GM21447 (cell line): ENCODE measurements around the gene SDK1.
"Not testable (repeated sequence)": the region's sequence is repeated elsewhere in the genome, so short reads cannot be mapped to it uniquely, and the experiment has no call there.

Experiments
- ATAC-seq: cut with Tn5 transposase; IDR thresholded peaks from one replicate; pipeline ENCODE4 v1.9.1; 2021; ENCODE audit not compliant: unreplicated experiment

SDK1 gene

DNA sequence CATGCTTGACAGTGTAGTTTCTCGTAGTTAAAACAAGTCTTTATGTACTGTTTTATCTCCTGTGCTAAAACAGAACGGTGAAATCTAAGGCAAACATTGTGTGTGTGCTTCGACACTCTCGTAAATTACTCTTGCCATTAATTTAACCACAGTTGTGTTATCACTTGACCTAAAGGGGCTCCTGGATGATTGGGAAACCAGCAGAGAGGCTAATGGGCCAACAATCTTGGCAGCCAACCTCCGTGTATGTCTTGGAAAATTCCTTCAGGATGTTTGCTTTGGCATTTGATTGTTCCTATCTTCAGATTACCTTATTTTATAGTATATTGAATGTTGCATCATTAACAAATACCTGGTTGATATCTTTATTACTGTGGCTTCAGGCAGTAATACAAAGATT, 409.5 kb downstream of the SDK1 start:
- ATAC-seq = no peak

DNA sequence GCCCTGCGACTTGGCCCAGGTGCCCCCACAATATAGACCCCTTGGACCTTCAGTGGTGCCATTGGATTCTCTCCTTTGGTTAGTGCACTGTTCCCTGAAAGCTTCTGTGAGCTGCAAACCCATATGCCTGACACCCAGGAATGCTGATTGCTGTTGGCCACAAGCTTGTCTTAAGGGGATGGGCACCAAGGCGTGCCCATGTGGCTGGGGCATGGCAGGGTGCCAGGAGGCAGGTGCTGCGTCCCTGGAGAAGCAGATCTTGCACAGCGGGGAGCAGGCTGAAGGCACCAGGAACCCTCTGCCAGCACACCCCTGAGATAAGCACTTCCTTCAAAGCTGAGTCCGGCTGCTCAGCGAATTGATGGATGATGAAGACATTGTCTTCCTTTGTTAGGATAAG, 411.8 kb downstream of the SDK1 start:
- ATAC-seq = no peak

DNA sequence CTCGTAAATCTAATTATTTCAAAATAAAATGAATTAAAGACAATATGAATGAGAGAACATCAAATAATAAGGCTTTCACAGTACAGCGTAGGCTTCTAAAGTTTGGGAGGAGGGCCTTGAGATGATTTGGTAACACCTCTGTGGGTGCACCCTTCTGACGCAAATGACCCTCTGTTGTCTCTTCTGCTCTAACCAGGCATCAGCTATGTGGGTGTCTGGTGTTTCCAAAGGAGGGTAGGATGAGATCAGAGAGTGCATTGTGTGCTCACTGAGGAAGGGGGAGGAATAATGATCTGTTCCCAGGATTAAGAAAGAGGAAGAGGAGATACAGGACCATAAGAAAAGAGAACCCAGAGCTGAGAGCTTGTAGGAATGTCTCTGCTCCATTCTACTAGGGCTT, 420.4 kb downstream of the SDK1 start:
- ATAC-seq = no peak

DNA sequence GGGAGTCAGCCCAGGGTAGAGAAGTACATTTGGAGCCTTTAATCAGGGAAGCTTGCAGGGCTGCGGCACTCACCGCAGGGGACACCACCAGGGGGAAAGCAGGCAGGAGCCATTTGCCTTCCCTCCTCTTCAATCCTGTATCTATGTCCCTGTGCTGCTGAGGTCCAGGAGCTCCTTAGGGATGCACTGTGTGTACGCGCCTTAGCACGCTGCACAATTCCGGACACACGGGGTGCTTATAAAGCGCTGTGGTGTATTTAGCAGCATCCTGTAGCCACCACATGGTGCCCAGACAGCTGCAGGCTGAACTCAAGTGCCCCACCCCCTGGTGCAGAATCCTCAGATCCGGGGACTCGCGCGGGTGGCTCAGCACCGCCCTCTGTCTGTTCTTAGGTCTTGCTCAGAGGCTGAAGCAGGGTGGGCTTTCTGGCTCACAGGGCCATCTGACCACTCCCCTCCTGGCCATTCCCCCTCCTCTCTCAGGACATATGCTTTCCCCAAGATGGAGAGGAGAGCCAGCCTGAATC, 421.4 kb downstream of the SDK1 start:
- ATAC-seq = no peak

DNA sequence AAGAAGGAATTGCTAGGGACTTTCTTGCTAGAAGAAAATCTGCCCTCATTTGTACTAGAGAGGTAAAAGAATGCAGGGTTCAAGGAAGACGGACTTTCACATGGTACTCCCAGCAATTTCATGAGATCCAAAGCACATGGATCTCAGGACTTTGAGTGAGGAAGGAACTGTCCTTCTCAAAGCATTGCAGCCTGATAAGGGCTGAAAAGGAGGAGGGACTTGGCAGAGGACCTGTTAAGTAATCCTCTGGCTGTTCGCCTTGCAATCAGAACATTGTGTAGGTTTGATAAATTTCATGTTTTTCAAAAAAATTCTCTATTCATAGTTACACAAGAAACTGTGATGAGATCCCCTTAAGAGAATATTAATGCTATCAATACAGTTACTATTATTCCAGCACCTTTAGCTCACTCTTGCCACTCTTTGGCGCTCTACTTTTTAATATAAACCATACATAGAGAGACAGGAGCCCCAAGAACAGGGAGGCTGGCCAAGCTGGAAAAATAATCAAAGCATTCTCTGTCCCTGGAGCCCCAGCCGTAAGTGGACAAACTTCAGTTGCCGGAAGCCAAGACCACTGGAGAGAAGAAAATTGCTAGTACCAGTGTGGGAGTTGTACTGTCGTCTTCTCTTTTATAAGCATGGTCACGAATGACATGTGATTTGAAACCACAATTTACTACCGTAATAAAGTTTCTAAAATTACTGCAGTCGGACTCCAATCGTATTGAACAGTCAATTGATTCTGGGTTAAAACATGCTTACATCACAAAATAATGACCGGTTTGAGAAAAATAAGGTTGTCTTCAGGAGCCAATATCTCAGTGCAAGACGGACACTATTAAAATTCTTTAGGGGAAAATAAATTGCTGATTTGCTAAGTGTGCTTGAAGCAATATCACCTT, 424.4 kb downstream of the SDK1 start:
- no peak for ATAC-seq

DNA sequence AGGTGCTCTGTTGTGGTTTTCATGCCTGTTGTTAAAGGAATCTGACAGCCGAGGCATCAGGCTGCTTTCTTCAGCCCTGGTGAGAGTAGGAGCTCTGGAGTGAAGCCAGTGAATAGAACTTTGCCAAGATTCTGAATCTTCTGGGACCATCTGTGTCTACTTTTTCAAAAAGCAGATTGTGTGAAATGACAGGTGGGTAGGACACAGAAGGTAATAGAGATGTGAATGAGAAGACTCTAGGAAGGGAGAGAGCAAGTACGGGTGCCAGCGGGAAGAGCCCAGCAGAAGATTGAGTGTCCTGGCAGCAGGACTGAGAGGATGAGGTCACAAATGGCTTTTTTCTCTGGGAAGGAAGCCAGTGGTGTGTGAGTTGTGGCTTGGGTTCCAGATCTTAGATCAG, 429.2 kb downstream of the SDK1 start:
- no peak for ATAC-seq

DNA sequence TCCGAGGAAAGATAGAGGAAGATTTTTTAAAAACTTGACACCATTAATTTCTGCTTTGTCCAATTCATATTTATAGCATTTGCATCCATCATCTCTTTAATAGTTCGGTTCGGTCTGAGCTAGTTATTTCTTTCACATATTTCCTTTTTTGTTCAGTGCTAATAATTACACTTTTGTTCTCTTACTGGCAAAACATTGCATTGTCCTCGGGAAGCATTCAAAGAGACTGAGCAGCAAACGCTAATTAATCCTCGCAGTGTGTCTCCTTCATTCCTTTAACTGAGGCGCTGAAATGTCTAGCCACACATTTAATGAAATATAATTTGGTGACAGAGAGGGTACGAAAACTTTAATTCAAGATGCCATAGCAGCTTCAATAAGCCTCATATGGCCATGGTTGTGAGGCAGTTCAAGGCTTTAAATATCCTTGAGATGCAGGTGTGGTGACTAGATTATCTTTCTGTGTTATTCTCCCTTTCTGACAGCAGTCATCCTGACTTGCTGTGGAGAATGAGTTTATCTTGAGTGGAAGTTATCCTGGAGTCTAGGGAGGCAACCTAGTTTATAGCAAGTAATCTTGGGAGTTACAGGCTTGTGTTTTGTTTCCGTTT, 431.4 kb downstream of the SDK1 start:
- no peak for ATAC-seq

DNA sequence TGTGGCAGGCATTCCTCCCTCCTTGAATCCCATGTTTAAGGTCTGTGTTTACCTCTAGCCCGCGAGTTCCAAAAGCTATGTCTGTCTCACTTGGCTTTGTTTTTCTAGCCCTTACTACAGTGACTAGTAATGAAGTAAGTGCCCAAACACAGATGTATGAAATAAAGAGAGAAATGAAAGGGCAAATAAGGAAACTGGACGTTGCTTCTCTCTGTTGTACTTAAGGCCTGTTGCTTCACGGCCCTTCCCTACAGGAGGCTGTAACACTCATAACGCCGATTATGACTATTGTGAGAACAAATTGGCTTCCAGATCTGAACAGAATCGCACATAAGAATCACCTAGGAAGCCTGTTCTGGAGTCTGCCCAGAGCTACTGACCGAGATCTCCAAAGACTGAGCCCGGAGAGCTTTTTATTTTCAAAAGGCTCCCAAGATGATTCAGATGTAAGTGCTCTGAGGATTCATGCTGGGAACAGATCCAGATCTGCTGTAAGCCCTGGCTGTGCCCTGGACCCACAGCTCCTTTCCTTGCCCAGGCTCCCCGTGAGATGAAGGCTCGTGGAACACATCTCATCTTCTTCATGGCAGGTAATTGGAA, 432.6 kb downstream of the SDK1 start:
- no peak for ATAC-seq

DNA sequence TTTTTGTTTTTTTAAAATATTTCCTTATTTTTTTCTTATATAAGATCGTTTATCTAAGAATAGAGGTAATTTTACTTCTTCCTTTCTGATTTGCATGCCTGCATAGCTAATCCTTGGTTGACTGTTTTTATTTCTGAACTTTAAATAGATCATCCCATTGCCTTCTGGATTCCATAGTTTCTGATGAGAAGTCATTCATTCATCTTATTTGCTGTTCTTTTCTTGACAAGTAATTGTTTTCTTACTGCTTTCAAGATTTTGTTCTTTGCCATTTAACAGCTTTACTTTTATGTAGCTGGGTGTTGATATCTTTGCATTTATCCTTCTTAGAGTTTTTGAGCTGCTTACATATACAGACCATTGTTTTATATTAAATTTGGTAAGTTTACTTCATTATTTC, 437.9 kb downstream of the SDK1 start:
- no peak for ATAC-seq

DNA sequence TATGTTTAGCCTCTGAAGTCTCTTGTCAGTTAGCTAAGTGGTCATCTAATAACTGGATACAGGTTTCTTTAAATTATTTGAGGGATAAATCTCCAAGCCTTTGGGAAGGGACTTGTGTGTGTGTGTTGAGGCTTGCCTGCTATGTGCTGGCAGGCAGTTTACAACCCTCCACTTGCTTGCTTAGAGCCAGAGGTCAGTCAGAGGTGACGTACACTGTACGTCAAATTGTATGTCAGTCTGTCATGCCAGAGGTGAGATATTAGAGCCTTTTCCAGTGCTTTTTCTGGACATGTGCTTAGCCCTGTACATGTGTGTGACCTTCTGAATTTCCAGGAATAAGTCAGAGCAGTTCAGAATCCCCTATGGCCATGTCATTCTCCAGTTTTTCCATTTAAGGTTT, 438.9 kb downstream of the SDK1 start:
- no peak for ATAC-seq

DNA sequence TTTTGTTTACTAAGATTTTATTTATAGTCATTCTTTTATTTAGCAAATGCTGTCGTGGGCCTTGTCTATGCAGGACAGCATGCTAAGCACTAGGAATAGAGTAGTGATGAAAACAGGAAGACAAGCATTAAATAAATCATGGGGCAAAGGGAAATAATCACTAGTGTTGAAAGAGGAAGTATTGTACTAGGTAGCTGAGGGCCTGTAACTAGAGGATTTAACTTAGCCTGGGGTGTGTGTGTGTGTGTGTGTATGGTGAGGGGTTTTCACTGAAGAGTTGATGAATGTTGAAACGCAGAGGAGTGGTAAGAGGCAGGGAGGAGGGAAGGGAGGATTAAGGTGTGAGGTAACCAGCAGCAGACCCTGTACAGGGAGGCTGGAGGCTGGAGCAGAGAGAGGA, 446.4 kb downstream of the SDK1 start:
- no peak for ATAC-seq

DNA sequence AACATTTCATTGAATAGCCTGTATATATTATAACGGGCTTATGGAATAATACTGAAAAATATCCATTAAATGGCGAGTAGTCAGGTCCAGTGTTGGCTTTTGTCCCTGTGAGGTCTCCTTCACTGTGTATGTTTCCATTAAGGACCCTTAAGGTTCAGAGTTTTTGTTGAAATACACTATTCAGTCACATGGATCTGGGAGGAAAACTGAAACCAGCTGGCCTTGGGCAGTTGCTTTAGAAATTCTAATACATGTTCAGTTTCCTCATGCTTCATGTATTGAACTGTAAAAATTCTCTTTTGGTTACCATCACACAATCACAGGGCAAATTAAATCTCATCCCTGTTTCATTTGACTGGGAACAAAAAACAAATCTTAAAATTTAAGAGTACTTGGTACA, 447.3 kb downstream of the SDK1 start:
- no peak for ATAC-seq

DNA sequence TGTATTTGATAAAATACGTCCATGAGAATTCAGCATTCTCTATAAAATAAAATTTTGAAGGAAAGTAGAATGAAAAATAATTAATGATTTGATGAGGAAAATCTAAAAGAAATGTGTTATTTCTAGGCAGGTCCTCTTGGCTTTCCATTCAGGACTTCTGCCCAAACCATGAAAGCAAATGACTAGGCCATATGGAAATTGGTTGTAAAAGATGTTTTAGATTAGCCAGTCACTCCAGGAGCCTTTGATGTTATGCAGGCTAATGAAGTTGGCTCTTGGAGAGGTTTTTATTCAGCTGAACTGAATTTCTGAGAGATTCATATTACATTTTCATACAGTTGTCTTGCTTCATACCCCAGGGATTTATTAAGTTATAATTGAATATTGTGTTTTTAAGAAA, 452.8 kb downstream of the SDK1 start:
- no peak for ATAC-seq

DNA sequence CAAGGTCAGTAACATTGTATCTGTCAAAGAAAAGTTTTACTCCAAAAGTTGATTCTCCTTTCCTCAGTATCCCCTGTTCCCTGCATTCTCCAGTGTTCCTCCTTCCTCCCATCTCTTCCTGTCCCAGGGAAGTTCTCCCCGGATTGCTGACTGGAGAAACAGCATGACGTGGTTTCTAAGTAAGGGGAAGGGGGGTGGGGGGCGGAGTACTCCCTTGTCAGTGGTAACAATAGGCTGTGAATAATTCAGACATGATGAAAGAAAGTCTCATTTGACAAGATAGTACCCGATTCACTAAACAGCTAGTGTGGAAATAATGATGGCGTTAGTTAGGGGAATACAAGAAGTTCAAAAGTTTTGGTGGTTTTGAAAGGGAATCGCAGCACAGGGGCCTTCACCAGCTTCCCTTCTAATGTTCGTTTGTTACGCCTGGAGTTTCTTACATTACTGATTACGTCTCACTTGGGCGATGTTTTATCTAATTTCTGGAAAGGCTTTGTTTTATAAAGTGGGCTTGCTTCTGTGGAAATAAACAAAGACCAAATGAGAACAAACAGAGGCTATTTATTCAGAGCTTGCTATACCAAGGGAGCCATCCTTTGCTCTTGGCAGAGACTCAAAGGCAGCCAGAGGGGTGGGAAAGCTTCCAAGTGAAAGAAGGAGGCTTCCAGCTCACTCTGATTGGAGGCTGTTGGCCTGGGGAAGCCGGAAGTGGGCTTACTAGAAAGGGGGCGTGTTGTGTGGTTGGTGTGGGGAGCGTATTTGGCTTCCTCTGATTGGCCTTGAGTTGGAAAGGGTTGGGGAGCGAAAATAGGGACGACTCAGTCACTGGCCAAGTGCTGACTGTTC, 453.7 kb downstream of the SDK1 start:
- no peak for ATAC-seq

DNA sequence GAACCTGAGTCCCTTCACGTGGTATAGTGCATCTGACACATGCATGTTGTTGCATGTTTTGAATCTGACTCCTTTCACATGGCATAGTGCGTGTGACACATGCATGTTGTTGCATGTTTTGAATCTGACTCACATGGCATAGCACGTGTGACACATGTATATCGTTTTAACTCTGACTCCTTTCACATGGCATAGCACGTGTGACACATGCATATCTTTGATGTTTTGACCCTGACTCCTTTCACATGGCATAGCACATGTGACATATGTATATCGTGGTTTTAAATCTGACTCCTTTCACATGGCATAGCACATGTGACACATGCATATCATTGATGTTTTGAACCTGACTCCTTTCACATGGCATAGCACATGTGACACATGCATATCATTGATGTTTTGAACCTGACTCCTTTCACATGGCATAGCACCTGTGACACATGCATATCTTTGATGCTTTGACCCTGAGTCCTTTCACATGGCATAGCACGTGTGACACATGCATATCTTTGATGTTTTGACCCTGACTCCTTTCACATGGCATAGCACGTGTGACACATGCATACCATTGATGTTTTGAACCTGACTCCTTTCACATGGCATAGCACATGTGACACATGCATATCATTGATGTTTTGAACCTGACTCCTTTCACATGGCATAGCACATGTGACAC, 454.9 kb downstream of the SDK1 start:
- ATAC-seq = not testable (repeated sequence)

DNA sequence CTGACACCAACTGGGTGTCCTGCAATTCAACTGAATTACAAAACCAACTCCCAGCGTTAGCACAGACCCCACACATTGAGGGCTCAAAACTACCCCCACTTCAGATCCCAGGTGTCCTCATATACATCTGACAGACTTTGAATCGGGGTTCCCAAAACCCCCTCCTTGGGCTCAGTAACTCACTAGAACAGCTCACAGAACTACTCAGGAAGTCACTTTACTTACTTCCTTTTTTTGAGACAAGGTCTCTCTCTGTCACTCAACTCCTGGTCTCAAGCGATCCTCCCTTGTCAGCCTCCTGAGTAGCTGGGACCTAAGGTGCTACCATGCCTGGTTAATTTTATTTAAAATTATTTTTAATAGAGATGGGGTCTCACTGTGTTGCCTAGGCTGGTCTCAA, 456.0 kb downstream of the SDK1 start:
- ATAC-seq = no peak

DNA sequence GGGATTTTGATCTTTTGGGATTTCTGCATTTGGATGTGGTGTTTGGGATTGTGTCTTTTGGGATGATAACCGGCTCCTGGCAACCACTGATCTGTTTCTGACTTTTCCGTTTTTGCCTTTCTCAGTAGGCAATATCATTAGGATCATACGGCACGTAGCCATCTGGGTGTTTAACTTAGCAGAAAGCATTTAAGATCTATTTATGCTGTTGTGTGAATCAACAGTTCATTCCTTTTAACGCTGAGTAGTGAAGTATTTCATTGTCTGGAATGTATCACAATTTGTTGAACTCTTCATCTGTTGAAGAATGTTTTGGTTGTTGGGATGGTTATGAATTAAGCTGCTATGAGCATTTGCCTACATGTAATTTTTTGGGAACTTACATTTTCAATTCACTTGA, 459.6 kb downstream of the SDK1 start:
- no peak for ATAC-seq

DNA sequence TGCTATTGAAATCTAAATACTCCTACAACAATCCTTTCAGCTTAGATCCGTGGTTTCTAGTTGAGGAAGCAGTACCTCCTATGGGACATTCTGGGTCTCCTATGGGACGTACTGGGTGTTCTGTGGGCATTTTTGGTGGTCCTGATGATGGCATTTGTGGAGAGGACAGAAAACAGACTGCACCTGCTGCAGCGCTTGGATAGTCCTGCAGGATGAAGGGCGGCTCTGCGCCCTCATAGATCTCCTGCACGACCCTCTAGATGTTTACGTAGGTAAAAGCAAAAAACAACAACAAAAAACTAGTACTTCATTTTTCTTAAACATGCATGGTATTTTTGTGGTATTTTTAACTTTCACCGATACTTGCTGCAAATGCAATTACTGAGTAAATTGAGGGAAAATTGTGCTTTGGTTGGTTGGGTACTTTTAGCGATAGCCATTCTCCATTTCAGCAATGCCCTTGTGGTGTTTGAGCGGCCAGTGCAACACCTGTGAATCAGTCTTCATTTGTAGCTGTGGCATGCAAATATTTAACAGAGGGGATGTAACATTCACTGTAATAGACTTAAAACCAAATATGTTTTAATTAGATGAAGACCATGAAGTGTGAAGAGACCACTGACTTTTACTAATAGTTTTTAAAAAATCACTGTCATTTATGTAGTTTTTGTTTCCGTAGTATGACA, 461.2 kb downstream of the SDK1 start:
- no peak for ATAC-seq

DNA sequence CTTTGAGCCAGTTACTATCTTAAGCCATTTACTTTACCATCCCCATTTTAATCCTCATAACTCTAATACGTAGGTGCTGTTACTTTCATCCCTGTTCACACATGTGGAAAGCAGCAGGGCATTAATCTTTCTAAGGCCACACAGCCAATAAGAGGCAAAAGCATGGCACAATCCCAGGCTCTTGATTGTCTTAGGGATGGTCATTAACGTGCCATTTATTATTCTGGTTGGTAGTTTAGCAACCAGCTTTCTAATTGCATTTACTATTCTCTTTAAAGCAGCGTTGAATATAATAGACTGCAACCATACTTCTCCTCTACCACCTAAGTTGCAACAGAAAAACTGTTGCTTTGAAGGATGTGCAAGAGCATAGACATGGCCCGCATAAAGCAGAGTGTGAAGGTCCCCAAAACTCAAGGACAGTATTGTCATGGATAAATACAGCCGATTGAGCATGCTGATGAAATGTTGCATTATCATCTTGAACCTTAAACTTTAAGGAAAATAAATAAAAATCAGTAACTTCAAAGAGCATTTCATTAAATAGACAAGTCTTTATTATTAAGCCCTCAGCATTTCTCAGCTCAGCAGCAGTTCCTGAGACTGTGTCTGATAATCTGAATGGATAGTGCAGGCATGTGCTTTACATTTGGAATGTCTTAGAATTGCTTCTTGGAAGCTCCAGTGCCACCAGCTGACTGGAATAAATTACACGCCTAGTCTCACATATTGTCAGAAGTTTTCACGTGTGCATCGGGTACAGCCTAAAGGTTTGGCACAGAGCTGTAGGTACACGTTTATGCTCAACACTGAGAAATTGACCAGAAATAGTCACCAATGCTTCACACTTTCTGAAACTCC, 467.1 kb downstream of the SDK1 start:
- ATAC-seq = no peak
